Pancreas (tissue), 10 donors: ENCODE results near the gene NECAB2. TPM values are rescaled to one million over a fixed set of nuclear protein-coding genes. Genes with fewer than 3 reads are reported as not detected.

ENCODE experiments used
- ATAC-seq, 4 donors: fragments of 200-7000 bp; cut with Tn5 transposase; one replicate each; pipeline versions ENCODE4 v1.8.0 to v1.9.1; 2020; ENCODE audit warnings: mild to moderate bottlenecking in 4 of 4, moderate library complexity in 4 of 4
- DNase-seq, 6 donors: peaks; one replicate each; pipeline ENCODE4 v3.0.0-alpha.2; 2020
- FAIRE-seq: peaks from 2 replicates; lab custom pipeline; 2012; peaks lifted over from hg19 to GRCh38; lab: Jason Lieb, UNC
- H3K27ac ChIP-seq, 4 donors: fragments of 200-600 bp; sonication (generic); 1 replicate in 3 of 4; 2 replicates in 1 of 4; pipeline versions ENCODE4 v1.5.0 to v1.8.0; 2020
- H3K27me3 ChIP-seq, 4 donors: fragments of 200-600 bp; one replicate each; pipeline ENCODE4 v1.8.0; 2021
- H3K36me3 ChIP-seq, 3 donors: fragments of 200-600 bp; sonication (generic) in 1 of 3; one replicate each; pipeline versions ENCODE4 v1.5.0 to v1.8.0; 2020 to 2021
- H3K4me1 ChIP-seq, 3 donors: fragments of 200-600 bp; one replicate each; pipeline ENCODE4 v1.8.0; 2021
- H3K4me3 ChIP-seq, 4 donors: fragments of 200-600 bp; sonication (generic) in 2 of 4; one replicate each; pipeline versions ENCODE4 v1.5.0 to v1.8.0; 2020 to 2021
- H3K9me3 ChIP-seq, 4 donors: fragments of 200-600 bp; one replicate each; pipeline ENCODE4 v1.8.0; 2021
- CTCF ChIP-seq, 4 donors: fragments of 200-600 bp; sonication (generic) in 3 of 4; IDR thresholded peaks; one replicate each; pipeline versions ENCODE4 v1.5.0 to v1.8.0; 2021; ENCODE audit warnings: antibody characterized with exemption in 4 of 4
- WGBS, 2 donors: extraction: QIAGEN DNeasy Blood & Tissue Kit; methylation state at CpG; one replicate each; pipeline ENCODE4 v1.1.7; 2013; 5-methylcytosine and 5-hydroxymethylcytosine counted together
- intact Hi-C, 3 donors: fragments of 100-400 bp; cut with DNase I; formaldehyde crosslinking; loops; one replicate each; pipeline versions ENCODE4 v1.11.1 to v1.14.2; 2022
- polyA plus RNA-seq, 2 donors: library from polyadenylated mRNA; stranded (reverse); fragments of 200-250 nt; gene quantifications; one replicate each; pipeline ENCODE4 v1.2.3, GENCODE V29; 2013
- total RNA-seq, 6 donors: library from RNA; stranded (reverse); fragmentation: NEBNext Ultra II Directional in 4 of 6; extraction: Animal tissue kit (Norgen Biotek cat#: 25700) in 4 of 6; gene quantifications; one replicate each; pipeline versions ENCODE4 v1.2.1 to v1.2.4, GENCODE V29; 2021 to 2023
- donor health status: healthy with polysubstance abuse.
- donor health status: DM: no; HTN: no; CAD: no; lungs with moderate emphysema.
- donor health status: DM: no; HTN: no; CAD: no.
- donor health status: control.
- donor health status: control.
- donor health status: Bipolar disorder and iron deficiency.
- donor health status: DM: yes; HTN: yes; CAD: no.
- donor health status: DM: no; HTN: no; CAD: no.
- donor health status: DM: no; HTN: no; CAD: no.
- donor health status: DM: yes; HTN: yes; CAD: no.

Gene NECAB2
- total and polyA plus RNA-seq, 8 donors = 0.37 to 23.8 (median 1.2) TPM

- no peaks in the 10 kb centered on the region for H3K27me3 ChIP-seq
- FAIRE-seq (no peak), ATAC-seq (no peak), DNase-seq (no peak)
- H3K4me1 ChIP-seq = no peaks in the 10 kb centered on the region
- TF ChIP-seq CTCF (IDR thresholded peaks at IDR 0.05) = no peak
- no peak overlapping the region for H3K27ac ChIP-seq
- no peak overlapping the region for H3K4me3 ChIP-seq
- no peaks in the 10 kb centered on the region for H3K9me3 ChIP-seq
- WGBS, 2 donors = 97 to 100% methylated on average over 2 of the region's 2 CpGs
- intact Hi-C loops = no loop called here
- no peaks in the 10 kb centered on the region for H3K36me3 ChIP-seq
Measured at GRCh38 chr16:83980794-83981193, 12.8 kb downstream of the NECAB2 start.

GRCh38 chr16:83981799-83982198 lies 13.8 kb downstream of the NECAB2 start:
- ATAC-seq (no peak), FAIRE-seq (no peak), DNase-seq (peak in 1 of 6 donors; percentile 30)
- WGBS, 2 donors = 97 to 99% methylated on average over 8 of the region's 8 CpGs
- Histone ChIP-seq H3K27ac (no peak overlapping the region), H3K27me3 (no peaks in the 10 kb centered on the region), H3K9me3 (no peaks in the 10 kb centered on the region), H3K4me3 (no peak overlapping the region), H3K4me1 (no peaks in the 10 kb centered on the region), H3K36me3 (no peaks in the 10 kb centered on the region)
- intact Hi-C loops = no loop called here
- no peak for TF ChIP-seq CTCF (IDR thresholded peaks at IDR 0.05)

GRCh38 chr16:83983491-83983890 lies 15.4 kb downstream of the NECAB2 start:
- FAIRE-seq (no peak), ATAC-seq (no peak), DNase-seq (no peak)
- H3K36me3 ChIP-seq = no peaks in the 10 kb centered on the region
- WGBS, 2 donors = 67 to 72% methylated on average over 4 of the region's 4 CpGs
- H3K27me3 ChIP-seq = no peaks in the 10 kb centered on the region
- no peaks in the 10 kb centered on the region for H3K4me1 ChIP-seq
- H3K27ac ChIP-seq = no peak overlapping the region
- no peak for TF ChIP-seq CTCF (IDR thresholded peaks at IDR 0.05)
- H3K4me3 ChIP-seq = no peak overlapping the region
- intact Hi-C loops = no loop called here
- no peaks in the 10 kb centered on the region for H3K9me3 ChIP-seq

GRCh38 chr16:83989300-83989699 lies 21.3 kb downstream of the NECAB2 start:
- no peak for TF ChIP-seq CTCF (IDR thresholded peaks at IDR 0.05)
- 13 to 20% methylated on average over 8 of the region's 8 CpGs for WGBS, 2 donors
- intact Hi-C loops = no loop called here
- FAIRE-seq (no peak), DNase-seq (peak in 5 of 6 donors; percentile 39 to 69 (median 54)), ATAC-seq (peak; percentile 17 to 68 (median 60))
- Histone ChIP-seq H3K4me1 (peaks cover 0 to 4% (median 0%) of the 10 kb centered on the region in 3 donors), H3K4me3 (no peak overlapping the region), H3K27ac (no peak overlapping the region), H3K9me3 (no peaks in the 10 kb centered on the region), H3K27me3 (no peaks in the 10 kb centered on the region), H3K36me3 (no peaks in the 10 kb centered on the region)

GRCh38 chr16:83990492-83990891 lies 22.4 kb downstream of the NECAB2 start:
- FAIRE-seq (no peak), ATAC-seq (no peak), DNase-seq (peak in 1 of 6 donors; percentile 44)
- no peaks in the 10 kb centered on the region for H3K36me3 ChIP-seq
- peaks cover 0 to 4% (median 0%) of the 10 kb centered on the region in 3 donors for H3K4me1 ChIP-seq
- no peak overlapping the region for H3K4me3 ChIP-seq
- H3K27ac ChIP-seq = no peak overlapping the region
- H3K9me3 ChIP-seq = no peaks in the 10 kb centered on the region
- intact Hi-C loops = no loop called here
- H3K27me3 ChIP-seq = no peaks in the 10 kb centered on the region
- whole genome bisulfite sequencing, 2 donors = 76 to 78% methylated on average over 11 of the region's 11 CpGs
- no peak for TF ChIP-seq CTCF (IDR thresholded peaks at IDR 0.05)
